ENCODE results near the gene KLHL40. TPM values are rescaled to one million over a fixed set of nuclear protein-coding genes. Genes with fewer than 3 reads are reported as not detected.

Gene KLHL40
- total RNA-seq, 4 donors from 2014 or later = 0.17 TPM; not detected in 3

DNA sequence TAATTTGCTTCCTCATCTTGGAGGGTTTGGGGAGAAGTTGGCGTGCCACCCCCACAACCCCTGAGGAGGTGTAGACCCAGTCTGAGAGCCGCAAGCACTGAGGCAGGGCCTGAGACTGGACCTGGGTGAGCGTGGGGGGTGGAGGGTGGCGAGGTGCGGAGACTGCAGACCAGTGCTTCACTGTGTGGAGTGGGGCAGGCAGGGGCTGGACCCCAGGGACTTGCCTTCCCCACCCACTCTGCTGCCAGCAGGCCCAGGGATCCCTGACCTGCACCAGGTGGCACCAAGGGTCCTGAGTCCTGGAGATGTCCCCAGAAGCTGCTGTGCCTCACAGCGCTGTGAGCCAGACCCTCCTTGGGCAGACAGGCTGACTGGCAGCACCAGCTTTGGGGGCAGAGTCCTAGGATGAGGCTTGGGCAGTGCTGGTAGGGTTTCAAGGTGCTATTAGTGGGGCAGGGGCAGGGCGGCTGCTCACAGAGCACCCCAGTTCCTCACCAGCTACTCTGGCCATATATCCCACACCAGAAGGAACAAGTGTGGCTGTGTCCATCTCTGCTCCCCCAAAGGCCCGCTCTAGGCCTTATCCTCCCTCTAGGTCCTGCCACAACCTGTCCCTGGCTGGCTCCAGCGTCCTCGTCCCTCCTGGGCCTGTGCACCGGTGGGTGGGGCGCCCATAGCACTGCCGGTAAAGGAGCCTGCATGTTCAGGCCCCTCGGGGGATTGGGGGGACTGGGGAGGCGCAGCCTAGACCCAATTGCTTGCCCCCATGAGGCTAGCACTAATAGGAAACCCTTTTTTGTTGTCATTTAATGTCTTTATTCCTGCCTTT is 20.1 kb upstream of the KLHL40 start:
- intact Hi-C loops (cut with DNase I) = no loop called here
- no peak overlapping the region for H3K4me3 ChIP-seq
- H3K36me3 ChIP-seq = peaks cover 0 to 12% (median 4%) of the 10 kb centered on the region in 4 donors
- TF ChIP-seq, protein P1, sequence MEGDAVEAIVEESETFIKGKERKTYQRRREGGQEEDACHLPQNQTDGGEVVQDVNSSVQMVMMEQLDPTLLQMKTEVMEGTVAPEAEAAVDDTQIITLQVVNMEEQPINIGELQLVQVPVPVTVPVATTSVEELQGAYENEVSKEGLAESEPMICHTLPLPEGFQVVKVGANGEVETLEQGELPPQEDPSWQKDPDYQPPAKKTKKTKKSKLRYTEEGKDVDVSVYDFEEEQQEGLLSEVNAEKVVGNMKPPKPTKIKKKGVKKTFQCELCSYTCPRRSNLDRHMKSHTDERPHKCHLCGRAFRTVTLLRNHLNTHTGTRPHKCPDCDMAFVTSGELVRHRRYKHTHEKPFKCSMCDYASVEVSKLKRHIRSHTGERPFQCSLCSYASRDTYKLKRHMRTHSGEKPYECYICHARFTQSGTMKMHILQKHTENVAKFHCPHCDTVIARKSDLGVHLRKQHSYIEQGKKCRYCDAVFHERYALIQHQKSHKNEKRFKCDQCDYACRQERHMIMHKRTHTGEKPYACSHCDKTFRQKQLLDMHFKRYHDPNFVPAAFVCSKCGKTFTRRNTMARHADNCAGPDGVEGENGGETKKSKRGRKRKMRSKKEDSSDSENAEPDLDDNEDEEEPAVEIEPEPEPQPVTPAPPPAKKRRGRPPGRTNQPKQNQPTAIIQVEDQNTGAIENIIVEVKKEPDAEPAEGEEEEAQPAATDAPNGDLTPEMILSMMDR (IDR thresholded peaks at IDR 0.05) = no peak
- TF ChIP-seq POLR2AphosphoS5 (IDR thresholded peaks at IDR 0.05) (peak in 1 of 2 donors; percentile 14), POLR2A (IDR thresholded peaks at IDR 0.05; ENCODE audit: low read depth) (no peak)
- WGBS = 86% methylated on average over 13 of the region's 15 CpGs
- no peak overlapping the region for H3K27ac ChIP-seq (replicated peaks in 1 of 4)
- H3K27me3 ChIP-seq = no peaks in the 10 kb centered on the region
- no peaks in the 10 kb centered on the region for H3K9me3 ChIP-seq
- no peak for DNase-seq (ENCODE audit: extremely low spot score)
- peaks cover 25 to 56% (median 31%) of the 10 kb centered on the region in 4 donors for H3K4me1 ChIP-seq

DNA sequence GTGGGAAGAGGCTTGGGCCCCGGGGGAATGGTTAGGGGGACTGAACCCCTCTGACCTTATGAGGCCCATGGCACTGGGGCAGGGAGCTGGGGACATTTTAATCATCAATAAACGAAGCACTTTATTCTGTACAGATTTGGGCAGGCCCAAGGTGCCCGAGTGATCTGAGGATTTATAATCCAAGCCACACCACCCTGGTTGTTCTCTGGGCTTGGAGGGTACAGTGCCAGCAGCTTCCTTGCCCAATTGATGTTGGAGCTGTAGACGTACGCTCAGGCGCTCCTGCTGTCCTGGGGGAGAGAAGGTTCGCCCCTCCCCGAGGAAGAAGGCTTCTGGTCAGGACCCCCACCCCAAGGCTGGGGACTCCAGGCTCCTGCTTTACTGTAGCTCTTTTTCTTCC is 19.3 kb upstream of the KLHL40 start:
- no peak overlapping the region for H3K4me3 ChIP-seq
- peaks cover 0 to 7% (median 3%) of the 10 kb centered on the region in 4 donors for H3K36me3 ChIP-seq
- no peak for TF ChIP-seq POLR2A (IDR thresholded peaks at IDR 0.05; ENCODE audit: low read depth)
- TF ChIP-seq, protein P1 (IDR thresholded peaks at IDR 0.05) = no peak
- no peak for TF ChIP-seq EP300 (IDR thresholded peaks at IDR 0.05)
- TF ChIP-seq POLR2AphosphoS5 (IDR thresholded peaks at IDR 0.05) = no peak
- 64% methylated on average over 8 of the region's 8 CpGs for WGBS
- peak overlapping the region in 1 of 4 donors; percentile 5 for H3K27ac ChIP-seq (replicated peaks in 1 of 4)
- no peaks in the 10 kb centered on the region for H3K27me3 ChIP-seq
- intact Hi-C loops (cut with DNase I) = no loop called here
- H3K9me3 ChIP-seq = no peaks in the 10 kb centered on the region
- peaks cover 23 to 49% (median 29%) of the 10 kb centered on the region in 4 donors for H3K4me1 ChIP-seq
- DNase-seq (ENCODE audit: extremely low spot score) = no peak

DNA sequence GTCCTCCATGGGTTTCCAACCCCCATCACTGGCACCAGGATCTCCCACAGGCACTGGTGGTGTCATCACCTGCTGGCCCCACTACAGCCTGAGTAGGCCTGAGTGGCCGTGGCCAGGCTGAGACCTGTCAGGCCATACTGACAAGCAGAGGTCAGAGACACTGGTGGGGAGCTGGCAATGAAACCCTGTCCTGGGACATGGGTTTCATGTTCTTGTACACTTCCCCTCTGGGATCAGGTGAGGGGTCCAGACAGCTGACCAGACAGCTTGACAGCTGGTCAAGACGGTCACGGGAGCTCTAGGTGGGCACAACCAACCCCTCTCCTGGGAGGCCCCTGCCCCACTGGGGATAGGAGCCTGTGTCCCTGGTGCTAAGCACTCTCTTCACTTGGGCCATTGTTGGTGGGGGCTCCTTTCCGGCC is 18.7 kb upstream of the KLHL40 start:
- Histone ChIP-seq H3K9me3 (no peaks in the 10 kb centered on the region), H3K27me3 (no peaks in the 10 kb centered on the region), H3K27ac (replicated peaks in 1 of 4) (peak overlapping the region in 1 of 4 donors; percentile 5), H3K36me3 (peaks cover 0 to 7% (median under 1%) of the 10 kb centered on the region in 4 donors), H3K4me3 (no peak overlapping the region), H3K4me1 (peaks cover 23 to 49% (median 29%) of the 10 kb centered on the region in 4 donors)
- intact Hi-C loops (cut with DNase I) = no loop called here
- 55% methylated on average over 3 of the region's 4 CpGs for WGBS
- no peak for DNase-seq (ENCODE audit: extremely low spot score)
- no peak for TF ChIP-seq POLR2A (IDR thresholded peaks at IDR 0.05; ENCODE audit: low read depth)
- TF ChIP-seq, protein P1 (IDR thresholded peaks at IDR 0.05) = no peak
- no peak for TF ChIP-seq EP300 (IDR thresholded peaks at IDR 0.05)
- peak in 1 of 2 donors; percentile 30 for TF ChIP-seq POLR2AphosphoS5 (IDR thresholded peaks at IDR 0.05)

DNA sequence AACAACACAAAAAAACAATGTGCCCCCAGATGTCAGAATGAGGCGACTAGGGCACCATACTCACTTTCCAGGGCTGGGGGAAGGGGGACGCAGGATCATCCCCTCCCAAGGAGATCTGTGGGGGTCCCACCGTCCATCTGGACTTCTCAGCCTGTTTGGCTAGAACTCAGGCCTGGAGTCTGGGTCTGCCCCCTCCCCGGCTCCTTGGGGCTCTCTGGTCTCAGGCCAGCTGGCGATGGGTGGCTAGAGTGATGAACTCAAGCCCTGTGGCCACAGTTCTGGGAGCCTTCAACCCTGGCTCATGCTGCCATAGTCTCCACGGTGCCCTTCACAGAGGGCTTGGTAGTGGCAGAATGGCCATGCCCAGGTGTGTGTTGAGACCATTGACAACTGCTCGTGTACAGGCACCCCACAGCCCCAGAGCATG is 18.2 kb upstream of the KLHL40 start:
- H3K27me3 ChIP-seq = no peaks in the 10 kb centered on the region
- 69% methylated on average over 4 of the region's 7 CpGs for WGBS
- H3K4me3 ChIP-seq = no peak overlapping the region
- DNase-seq (ENCODE audit: extremely low spot score) = no peak
- no peak overlapping the region for H3K27ac ChIP-seq (replicated peaks in 1 of 4)
- peaks cover 23 to 49% (median 29%) of the 10 kb centered on the region in 4 donors for H3K4me1 ChIP-seq
- TF ChIP-seq EP300 (IDR thresholded peaks at IDR 0.05) (no peak), POLR2A (IDR thresholded peaks at IDR 0.05; ENCODE audit: low read depth) (no peak), POLR2AphosphoS5 (IDR thresholded peaks at IDR 0.05) (no peak)
- TF ChIP-seq, protein P1 (IDR thresholded peaks at IDR 0.05) = no peak
- peaks cover 0 to 7% (median 0%) of the 10 kb centered on the region in 4 donors for H3K36me3 ChIP-seq
- intact Hi-C loops (cut with DNase I) = no loop called here
- H3K9me3 ChIP-seq = no peaks in the 10 kb centered on the region

All from esophagus muscularis mucosa (tissue), 4 donors.